ENCODE data around the gene CDH13. TPM values are rescaled to one million over a fixed set of nuclear protein-coding genes. Genes with fewer than 3 reads are reported as not detected.

CDH13 gene
- polyA plus RNA-seq, 3 donors, result 8.6 to 12.8 (median 12.4) TPM

DNA sequence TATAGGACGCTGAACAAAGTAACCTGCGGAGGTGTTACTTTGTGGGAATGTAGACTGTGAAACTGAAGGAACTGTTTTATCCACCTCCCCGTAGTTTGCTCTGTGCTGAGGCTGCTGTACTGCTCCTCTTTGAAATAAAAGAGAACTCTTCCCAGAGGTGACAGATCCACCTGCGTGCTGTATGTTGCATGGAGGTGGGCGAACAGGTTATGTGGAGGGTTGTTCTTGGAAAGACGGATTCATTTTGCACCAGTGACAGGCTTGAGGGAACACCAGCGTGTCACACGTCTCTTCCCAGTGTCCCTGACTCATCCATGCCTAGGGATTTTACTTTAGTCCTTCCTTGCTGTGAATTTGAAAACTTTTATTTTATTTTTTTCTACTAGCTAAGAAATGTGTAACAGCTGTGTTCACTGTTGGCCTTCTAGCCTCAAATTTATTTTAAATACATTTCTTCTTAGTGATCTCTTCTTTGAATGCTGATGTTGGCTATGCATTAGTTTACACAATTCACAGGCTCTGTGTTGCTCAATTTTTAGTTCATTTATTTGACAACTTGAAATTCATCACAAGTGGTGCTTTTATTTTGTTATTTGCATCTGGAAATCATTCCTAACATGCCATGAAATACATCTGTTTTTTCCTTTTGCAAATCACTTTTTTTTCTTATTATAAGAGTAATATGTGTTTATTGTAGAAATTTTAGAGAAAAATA lies 512.4 kb downstream of the CDH13 start:
- no peak for DNase-seq (ENCODE audit: extremely low read depth in 1 of 11, low read depth in 9 of 11, low spot score in 4 of 11)

DNA sequence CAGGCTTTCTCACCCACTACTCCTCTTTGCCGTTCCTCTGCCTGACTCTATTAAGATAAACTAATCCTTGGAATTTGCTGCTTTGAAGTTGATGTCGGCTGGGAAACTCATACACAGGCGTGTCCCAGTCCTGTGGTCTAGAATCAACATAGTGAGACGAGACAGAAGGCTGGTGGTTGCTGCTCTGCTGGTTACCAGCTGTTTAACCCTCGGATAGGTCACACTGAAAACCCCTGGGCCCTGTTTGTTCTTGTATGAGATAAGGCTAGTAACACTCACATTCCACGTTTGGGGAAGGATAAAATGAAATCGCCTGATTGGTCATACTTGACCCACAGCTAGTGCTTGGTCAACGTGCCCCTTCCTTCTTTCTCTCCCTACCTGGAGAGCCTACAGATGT lies 517.0 kb downstream of the CDH13 start:
- no peak for DNase-seq (ENCODE audit: extremely low read depth in 1 of 11, low read depth in 9 of 11, low spot score in 4 of 11)

DNA sequence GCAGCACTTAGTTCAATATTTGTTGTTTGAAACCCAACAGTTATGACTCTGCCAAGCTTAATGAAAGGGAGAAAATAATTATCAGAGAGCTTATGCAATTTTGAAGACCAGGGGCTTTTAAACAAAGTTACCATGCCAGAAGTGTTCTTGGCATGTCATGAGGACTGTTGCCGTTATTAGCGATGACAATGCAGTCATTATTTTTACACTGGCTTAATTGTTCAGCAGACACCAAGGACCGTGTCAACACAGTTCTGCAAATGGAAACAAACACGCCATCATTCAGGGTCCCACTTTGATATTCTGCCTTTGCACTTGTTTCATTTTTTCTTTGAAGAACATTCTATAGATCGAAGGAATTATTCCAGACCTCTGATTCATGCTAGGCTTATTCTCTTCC lies 518.5 kb downstream of the CDH13 start:
- DNase-seq (ENCODE audit: extremely low read depth in 1 of 11, low read depth in 9 of 11, low spot score in 4 of 11), result no peak

DNA sequence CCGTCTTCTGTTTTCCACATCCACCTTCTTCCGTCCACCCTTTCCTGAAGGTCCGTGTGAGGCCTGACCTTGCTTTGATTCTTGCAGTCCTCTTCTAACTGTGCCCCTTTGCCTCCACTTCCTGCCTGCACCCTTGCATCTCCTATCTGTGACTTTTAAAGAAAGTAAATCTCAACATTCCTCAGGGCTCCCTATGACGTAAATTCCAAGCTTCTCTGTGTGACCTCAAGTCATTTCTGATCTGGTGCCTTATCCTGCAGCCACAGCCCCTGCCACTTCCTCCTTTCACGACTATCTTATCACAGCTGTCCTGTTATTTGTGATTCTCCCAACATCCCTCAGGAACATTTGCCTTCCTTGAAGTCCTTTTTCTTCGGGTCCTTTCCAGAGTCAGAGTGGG lies 520.5 kb downstream of the CDH13 start:
- no peak for DNase-seq (ENCODE audit: extremely low read depth in 1 of 11, low read depth in 9 of 11, low spot score in 4 of 11)

DNA sequence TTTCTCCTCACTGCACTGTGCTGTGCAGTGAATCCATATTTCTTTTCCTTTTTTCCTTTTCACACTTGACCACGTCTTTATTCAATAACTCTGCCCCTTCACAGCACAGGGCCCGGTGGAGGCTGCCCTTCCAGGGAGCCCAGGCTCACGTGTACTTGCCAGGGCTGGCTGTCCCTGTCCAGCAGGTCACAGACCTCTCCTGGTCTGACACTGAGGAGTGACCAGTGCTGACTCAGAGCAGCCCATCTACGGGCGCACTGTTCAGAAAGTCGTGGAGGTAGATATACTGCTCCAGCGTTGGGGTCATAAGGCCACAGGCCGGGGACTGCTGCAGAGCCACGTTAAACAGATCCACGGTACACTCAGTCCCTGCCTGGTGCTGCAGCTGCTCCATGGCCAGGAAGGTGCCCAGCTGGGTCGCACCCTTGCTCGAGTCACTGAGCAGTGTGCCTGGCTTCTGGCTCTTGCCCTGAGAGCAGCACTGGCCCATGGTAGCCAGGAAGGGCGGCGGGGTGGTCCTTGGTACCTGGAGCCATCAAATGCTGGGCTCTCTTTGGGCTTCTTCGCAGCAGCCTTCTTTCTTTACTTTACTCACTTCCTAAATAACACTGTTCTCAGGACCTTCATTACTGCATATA lies 531.7 kb downstream of the CDH13 start:
- DNase-seq (ENCODE audit: extremely low read depth in 1 of 11, low read depth in 9 of 11, low spot score in 4 of 11), result no peak

DNA sequence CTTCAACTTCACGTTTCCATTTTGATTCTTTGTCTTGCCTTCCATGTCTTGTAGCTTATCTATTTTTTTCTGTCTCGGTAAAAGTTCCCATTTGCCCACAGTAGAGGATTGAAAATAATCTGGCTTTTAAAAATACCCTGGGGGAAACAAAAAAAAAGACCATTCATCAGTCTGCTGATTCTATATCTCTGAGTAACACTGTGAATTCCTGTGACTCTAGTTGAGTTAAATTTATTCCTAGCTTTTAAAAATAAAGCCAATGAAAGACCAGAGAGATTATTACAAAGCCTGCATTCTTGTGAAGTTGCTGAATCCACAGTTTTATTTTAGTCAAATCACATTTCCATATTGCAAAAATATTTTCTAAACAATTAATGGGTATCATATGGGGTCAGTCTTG lies 532.3 kb downstream of the CDH13 start:
- DNase-seq (ENCODE audit: extremely low read depth in 1 of 11, low read depth in 9 of 11, low spot score in 4 of 11), result no peak

DNA sequence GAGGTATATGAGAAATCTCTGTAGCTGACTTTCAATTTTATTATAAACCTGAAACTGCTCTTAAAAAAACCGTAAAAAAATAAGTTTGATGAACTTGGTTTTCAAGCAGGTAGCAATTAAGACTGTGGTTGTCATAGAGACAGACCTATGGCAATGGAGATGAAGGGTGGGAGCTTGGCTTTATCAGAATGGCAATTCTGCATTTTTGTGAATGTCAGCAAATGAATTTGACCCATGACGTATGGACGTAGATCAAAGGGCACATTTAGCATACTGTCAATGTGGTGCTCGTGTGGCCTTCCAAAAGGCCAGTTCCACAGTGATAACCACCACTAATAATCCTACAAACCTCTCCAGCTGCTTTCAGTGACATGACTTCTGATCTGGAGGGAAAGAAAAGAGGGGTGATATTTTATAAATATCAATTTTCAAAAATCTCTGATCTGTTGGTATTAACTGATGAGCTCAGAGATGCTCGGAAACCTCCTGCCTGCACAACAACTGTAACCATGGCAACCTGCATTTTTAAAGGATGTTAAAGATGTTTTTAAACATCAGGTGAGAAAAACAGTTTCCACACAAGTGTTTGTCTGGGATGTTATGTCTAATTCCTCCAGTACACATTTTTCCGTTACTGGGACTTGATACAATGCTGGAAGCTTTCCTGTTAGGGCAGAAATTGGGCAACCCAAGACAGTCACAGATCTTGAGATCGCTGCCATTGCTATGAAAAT lies 533.7 kb downstream of the CDH13 start:
- DNase-seq (ENCODE audit: extremely low read depth in 1 of 11, low read depth in 9 of 11, low spot score in 4 of 11), result no peak

DNA sequence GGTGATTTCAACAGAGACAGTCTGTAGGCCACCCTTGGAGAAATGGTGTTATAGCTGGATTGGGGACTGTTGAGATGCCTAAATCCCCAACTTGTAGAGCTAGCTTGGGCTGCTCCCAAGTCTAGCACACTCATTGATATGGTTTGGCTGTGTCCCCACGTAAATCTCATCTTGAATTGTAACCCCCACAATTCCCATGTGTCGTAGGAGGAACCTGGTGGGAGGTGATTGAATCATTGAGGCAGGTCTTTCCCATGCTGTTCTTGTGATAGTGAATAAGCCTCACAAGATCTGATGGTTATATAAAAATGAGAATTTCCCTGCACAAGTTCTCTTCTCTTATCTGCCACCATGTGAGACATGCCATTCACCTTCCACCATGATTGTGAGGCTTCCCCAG lies 536.0 kb downstream of the CDH13 start:
- no peak for DNase-seq (ENCODE audit: extremely low read depth in 1 of 11, low read depth in 9 of 11, low spot score in 4 of 11)

DNA sequence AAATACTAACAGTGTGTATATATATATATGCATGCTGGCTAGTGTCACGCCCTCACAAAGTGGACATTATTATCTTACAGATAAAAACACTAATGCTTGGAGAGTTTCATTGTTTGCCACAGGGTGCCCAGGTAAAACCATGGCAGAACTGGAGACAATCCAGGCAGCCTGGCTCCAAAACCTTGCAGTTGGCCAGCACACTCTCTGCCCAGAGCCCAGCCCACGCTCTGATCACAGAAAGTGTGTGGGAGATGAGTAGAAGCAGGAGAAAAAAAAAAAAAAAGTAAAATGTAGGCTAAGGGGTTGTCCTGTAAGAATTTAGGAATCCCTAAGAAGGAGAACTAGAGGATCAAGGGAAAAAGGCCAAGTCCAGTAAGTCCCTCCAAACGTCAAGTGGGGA lies 538.0 kb downstream of the CDH13 start:
- no peak for DNase-seq (ENCODE audit: extremely low read depth in 1 of 11, low read depth in 9 of 11, low spot score in 4 of 11)

DNA sequence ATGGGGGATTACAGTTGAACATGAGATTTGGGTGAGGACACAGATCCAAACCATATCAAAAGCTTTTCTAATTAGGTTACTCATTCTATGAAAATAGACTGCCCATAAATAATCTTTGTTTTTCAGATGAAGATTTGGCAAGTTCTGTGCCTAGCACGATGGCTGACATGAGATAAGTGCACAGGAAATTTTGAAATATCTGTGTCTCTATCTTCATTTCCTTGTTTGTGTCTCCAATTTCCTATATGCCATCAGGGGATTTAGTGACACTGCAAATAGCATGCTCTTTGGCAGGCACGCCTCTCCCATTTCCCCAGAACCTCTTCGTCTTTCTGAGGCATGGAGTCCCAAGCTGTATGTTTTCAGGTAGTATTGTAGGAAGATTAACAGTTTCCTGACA lies 544.6 kb downstream of the CDH13 start:
- no peak for DNase-seq (ENCODE audit: extremely low read depth in 1 of 11, low read depth in 9 of 11, low spot score in 4 of 11)

DNA sequence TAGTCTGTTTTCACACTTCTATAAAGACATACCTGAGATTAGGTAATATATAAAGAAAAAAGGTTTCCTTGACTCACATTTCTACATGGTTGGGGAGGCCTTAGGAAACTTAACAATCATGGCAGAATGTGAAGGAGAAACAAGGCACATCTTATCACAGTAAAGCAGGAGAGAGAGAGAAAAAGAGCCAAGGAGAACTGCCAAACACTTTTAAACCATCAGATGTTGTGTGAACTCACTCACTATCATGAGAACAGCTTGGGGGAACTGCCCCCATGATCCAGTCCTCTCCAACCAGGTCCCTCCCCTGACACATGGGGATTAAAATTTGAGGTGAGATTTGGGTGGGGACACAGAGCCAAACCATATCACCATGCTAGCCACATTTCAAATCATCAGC lies 547.9 kb downstream of the CDH13 start:
- no peak for DNase-seq (ENCODE audit: extremely low read depth in 1 of 11, low read depth in 9 of 11, low spot score in 4 of 11)

DNA sequence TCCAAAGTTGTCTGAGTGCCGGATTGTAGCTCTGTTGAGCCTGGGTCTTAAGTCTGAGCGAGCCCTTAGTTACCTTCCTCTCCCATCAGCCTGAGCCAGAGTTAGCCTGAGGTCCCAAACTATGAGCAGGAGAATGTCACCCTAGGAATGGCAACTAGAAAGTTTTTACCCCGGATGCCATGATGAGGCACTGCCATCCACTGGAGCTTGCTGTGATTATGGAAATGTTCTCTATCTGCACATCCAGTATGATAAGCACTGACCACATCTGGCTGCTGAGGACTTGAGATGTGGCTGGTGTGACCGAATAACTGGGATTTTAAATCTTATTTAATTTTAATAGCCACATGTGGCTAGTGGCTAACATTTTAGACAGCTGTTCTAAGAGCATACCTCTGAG lies 550.0 kb downstream of the CDH13 start:
- DNase-seq (ENCODE audit: extremely low read depth in 1 of 11, low read depth in 9 of 11, low spot score in 4 of 11), result no peak

DNA sequence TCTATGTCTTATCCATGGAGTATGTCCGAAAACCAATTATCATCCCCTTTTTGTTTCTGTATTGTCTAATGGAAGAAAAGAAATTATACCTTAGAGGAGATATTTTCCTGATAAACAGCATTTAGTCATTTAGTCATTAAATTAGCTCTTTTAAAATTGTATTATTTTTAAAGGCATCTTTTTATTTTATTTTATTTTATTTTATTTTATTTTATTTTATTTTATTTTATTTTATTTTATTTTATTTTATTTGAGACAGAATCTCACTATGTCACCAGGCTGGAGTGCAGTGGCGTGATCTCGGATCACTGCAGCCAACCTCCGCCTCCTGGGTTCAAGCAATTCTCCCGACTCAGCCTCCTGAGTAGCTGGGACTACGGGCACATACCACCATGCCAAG lies 559.1 kb downstream of the CDH13 start:
- no peak for DNase-seq (ENCODE audit: extremely low read depth in 1 of 11, low read depth in 9 of 11, low spot score in 4 of 11)

DNA sequence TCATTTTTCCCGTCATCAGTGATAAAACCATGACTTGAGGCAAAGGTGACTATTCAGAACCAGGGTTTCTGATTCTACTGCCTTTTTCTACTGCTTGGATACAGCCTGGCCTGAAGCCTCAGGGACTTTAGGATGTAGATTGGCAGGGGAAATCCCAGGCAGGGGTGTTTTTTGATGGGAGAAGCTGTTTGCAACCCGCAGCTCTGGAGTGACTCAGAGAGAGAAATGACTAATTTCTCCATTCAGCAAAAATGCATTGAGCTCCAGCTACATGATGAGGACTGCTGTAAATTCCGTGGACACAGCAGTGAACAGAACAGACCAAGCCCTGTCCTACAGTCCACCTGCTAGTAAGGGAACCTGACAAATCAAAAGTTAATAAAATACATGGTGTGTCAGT lies 560.6 kb downstream of the CDH13 start:
- DNase-seq (ENCODE audit: extremely low read depth in 1 of 11, low read depth in 9 of 11, low spot score in 4 of 11), result no peak

DNA sequence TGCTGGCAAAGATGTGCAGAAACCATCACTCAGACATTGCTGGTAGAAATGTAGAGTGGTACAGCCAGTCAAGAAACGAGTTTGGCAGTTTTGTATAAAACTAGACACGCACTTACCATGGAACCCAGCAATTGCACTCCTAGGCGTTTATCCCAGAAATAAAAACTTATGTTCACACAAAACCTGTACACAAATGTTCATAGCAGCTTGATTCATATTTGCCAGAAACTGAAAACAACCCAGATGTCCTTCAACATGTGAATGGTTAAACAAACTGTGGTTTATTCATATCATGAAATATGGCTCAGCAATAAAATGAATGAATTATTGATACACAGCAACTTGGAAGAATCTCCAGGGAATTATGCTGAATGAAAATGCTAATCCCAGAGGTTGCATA lies 570.0 kb downstream of the CDH13 start:
- DNase-seq (ENCODE audit: extremely low read depth in 1 of 11, low read depth in 9 of 11, low spot score in 4 of 11), result no peak

DNA sequence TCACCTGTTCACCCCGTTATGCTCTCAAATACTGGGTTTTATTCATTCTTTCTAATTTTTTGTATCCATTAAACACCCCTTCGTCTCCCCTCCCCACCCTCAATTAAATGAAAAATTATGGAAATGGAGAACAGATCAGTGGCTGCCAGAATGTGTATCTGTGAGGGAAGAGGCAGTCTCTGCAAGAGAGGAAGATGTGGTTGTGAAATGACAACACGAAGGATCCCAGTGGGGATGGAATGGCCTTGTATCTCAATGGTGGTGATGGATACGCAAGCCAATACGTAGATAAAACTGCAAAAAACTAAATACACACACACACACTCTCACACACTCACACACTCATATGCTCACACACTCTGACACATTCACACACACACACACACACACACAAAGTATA lies 570.7 kb downstream of the CDH13 start:
- no peak for DNase-seq (ENCODE audit: extremely low read depth in 1 of 11, low read depth in 9 of 11, low spot score in 4 of 11)

DNA sequence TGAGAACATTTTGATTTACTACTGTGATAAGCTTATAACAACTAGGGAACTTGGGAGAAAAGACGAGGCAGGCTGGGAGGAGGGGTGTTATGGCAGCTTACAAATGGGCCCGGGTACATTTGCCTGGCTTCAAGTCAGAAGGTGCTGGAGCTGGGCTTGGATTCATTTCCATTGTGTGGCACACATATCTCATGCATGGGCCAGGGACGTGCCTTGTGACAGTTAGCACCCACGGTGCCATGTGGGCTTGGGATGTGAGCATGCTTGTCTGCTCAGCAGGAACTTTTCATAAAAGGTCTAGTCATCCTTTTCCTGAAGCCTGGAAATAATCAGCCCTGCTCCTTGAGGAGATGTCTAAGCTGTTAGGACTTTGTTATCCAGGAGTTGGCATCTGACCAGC lies 572.2 kb downstream of the CDH13 start:
- no peak for DNase-seq (ENCODE audit: extremely low read depth in 1 of 11, low read depth in 9 of 11, low spot score in 4 of 11)

DNA sequence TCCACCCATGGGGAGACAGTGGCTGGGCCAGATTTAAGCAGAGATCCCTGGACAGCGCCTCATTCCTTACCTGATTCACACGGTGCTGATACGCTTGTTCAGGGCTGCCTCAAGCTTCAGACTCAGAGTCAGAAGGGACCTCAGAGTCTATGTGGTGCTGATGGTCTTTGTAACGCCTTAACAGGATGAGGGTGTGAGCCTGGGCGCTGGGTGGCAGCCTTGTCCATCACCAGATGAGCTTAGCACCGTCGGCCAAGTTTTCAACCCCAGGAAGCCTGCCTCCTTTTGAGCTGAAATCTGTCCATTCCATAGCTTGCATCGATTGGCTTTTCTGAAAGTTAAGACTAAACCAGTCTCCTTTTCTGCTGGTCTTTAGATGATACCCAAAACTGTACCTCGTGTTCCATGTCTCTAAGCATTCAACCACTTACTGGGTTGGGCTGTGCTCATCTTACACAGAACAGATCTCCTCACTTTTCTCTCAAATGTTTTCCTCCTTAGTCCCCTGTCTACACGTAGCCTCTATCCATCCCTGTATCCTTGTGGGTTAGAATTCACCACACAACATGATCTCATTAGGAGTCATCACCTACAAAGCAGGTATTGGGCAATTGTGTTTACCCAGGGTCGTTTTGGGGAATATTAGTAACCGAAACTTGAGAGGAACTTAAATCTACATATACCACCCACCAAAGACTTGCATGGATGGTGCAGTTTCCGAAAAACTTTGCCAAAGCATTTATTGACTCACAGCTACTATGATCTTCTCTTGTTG lies 573.4 kb downstream of the CDH13 start:
- DNase-seq (ENCODE audit: extremely low read depth in 1 of 11, low read depth in 9 of 11, low spot score in 4 of 11), result peak in 1 of 11 donors; percentile 3

DNA sequence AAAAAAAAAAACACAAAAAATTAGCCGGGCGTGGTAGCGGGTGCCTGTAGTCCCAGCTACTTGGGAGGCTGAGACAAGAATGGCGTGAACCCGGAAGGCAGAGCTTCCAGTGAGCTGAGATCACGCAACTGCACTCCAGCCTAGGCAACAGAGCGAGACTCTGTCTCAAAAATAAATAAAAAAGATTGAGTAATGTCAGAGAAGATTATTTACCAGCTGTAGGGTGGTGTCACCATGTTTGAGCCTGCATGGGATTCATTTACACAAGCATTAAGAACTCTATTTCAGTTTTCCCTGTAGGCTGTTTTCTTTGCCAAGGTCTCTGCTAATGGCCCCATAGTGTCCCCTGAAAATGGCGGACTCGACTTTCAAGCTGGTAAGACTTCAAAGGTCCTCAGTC lies 575.0 kb downstream of the CDH13 start:
- no peak for DNase-seq (ENCODE audit: extremely low read depth in 1 of 11, low read depth in 9 of 11, low spot score in 4 of 11)

DNA sequence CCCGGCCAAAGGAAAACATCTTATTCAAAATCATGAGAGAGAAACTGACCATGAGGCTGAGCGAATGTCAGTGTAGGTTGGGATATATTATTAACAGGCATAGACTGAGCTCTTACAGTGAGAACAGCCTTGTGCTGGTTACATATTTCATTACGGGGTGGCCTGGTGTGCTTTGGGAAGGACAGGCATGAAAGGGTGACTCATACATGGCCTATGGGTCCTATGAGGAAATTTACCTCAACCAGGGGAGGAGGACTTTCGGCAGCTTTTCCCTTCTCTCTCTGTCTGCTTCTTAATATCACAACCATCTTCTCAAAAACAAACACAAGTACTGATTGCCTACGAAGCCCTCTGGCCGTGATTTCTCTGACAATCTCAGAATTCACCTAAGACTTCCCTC lies 579.1 kb downstream of the CDH13 start:
- no peak for DNase-seq (ENCODE audit: extremely low read depth in 1 of 11, low read depth in 9 of 11, low spot score in 4 of 11)

Measured in renal cortex interstitium (tissue), 11 donors.